Breast epithelium (tissue), 3 donors: ENCODE data around the gene RASSF7.

Experiments used
- POLR2A ChIP-seq: fragments of 450-650 bp; IDR thresholded peaks from one replicate; pipeline ENCODE4 v1.6.1; 2016; ENCODE audit warnings: antibody characterized with exemption, mild to moderate bottlenecking, moderate library complexity
- TF ChIP-seq, protein P1 (sequence below), 3 donors: fragments of 450-650 bp; IDR thresholded peaks; one replicate each; pipeline ENCODE4 v1.5.1; 2016 to 2017; ENCODE audit warnings: antibody characterized with exemption in 3 of 3, mild to moderate bottlenecking in 3 of 3, moderate library complexity in 3 of 3

DNA sequence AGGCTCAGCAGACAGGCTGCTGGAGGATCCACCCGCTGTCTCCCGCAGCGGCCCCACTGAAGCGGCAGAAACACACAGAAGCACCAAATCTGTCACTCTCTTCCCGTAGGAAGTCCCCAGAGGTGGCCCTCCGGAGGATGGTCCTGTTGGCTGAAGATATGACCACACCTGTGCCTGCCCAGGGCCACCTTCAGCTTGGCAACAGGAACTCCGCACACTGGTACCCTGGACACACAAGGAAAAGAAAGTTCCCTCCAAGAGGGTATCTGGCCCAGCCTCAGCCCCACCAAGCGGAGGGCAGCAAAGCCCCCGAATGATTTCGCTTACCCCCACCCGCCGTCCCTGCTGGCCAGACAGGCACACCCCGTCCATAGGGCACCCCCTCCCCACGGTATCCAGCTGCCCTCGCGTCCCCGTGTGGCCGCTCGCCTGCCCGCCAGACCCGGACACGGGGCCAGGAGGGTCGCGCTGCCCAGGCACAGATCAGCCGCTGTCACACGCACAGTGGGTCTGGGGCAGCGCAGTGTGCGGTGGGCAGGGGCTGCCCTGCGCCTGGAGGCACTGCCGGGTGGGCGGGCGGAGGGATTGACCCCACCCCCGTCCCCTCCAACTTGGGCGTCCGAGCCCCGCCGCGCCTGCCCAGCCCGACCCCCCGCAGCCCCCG lies 7.0 kb downstream of the RASSF7 start:
- TF ChIP-seq, protein P1, sequence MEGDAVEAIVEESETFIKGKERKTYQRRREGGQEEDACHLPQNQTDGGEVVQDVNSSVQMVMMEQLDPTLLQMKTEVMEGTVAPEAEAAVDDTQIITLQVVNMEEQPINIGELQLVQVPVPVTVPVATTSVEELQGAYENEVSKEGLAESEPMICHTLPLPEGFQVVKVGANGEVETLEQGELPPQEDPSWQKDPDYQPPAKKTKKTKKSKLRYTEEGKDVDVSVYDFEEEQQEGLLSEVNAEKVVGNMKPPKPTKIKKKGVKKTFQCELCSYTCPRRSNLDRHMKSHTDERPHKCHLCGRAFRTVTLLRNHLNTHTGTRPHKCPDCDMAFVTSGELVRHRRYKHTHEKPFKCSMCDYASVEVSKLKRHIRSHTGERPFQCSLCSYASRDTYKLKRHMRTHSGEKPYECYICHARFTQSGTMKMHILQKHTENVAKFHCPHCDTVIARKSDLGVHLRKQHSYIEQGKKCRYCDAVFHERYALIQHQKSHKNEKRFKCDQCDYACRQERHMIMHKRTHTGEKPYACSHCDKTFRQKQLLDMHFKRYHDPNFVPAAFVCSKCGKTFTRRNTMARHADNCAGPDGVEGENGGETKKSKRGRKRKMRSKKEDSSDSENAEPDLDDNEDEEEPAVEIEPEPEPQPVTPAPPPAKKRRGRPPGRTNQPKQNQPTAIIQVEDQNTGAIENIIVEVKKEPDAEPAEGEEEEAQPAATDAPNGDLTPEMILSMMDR (IDR thresholded peaks at IDR 0.05), result no peak
- TF ChIP-seq POLR2A, result no peak
